Measurements from ENCODE around the gene TRIM47. TPM values are rescaled to one million over a fixed set of nuclear protein-coding genes. Genes with fewer than 3 reads are reported as not detected.

Gene TRIM47
- total RNA-seq, 2 donors from 2014 or later = 33.7 to 71.5 TPM

GRCh38 chr17:75922963-75923874 is 44.8 kb upstream of the TRIM47 start:
- no peak overlapping the region for H3K27ac ChIP-seq
- H3K36me3 ChIP-seq = no peaks in the 10 kb centered on the region
- intact Hi-C loops (cut with DNase I) = no loop called here
- DNase-seq = no peak
- no peaks in the 10 kb centered on the region for H3K27me3 ChIP-seq
- TF ChIP-seq CTCF (IDR thresholded peaks at IDR 0.05) = no peak
- no peaks in the 10 kb centered on the region for H3K4me1 ChIP-seq
- no peaks in the 10 kb centered on the region for H3K9me3 ChIP-seq
- no peak overlapping the region for H3K9ac ChIP-seq (ENCODE audit: low read depth in 2 of 2, low read length in 2 of 2)
- H3K4me3 ChIP-seq = no peak overlapping the region

GRCh38 chr17:75922173-75922961 is 44.0 kb upstream of the TRIM47 start:
- no peak for TF ChIP-seq CTCF (IDR thresholded peaks at IDR 0.05)
- DNase-seq = no peak
- H3K36me3 ChIP-seq = no peaks in the 10 kb centered on the region
- no peaks in the 10 kb centered on the region for H3K4me1 ChIP-seq
- H3K27ac ChIP-seq = no peak overlapping the region
- intact Hi-C loops (cut with DNase I) = no loop called here
- H3K9me3 ChIP-seq = no peaks in the 10 kb centered on the region
- H3K9ac ChIP-seq (ENCODE audit: low read depth in 2 of 2, low read length in 2 of 2) = no peak overlapping the region
- no peaks in the 10 kb centered on the region for H3K27me3 ChIP-seq
- no peak overlapping the region for H3K4me3 ChIP-seq

GRCh38 chr17:75921596-75921995 is 43.2 kb upstream of the TRIM47 start:
- Histone ChIP-seq H3K9me3 (no peaks in the 10 kb centered on the region), H3K4me3 (no peak overlapping the region), H3K27ac (no peak overlapping the region), H3K27me3 (no peaks in the 10 kb centered on the region), H3K4me1 (no peaks in the 10 kb centered on the region), H3K9ac (ENCODE audit: low read depth in 2 of 2, low read length in 2 of 2) (no peak overlapping the region), H3K36me3 (no peaks in the 10 kb centered on the region)
- no peak for DNase-seq
- no peak for TF ChIP-seq CTCF (IDR thresholded peaks at IDR 0.05)
- intact Hi-C loops (cut with DNase I) = no loop called here

- no peak for TF ChIP-seq CTCF (IDR thresholded peaks at IDR 0.05)
- H3K27ac ChIP-seq = no peak overlapping the region
- no peak for DNase-seq
- no peaks in the 10 kb centered on the region for H3K9me3 ChIP-seq
- no peak overlapping the region for H3K9ac ChIP-seq (ENCODE audit: low read depth in 2 of 2, low read length in 2 of 2)
- H3K36me3 ChIP-seq = no peaks in the 10 kb centered on the region
- H3K27me3 ChIP-seq = no peaks in the 10 kb centered on the region
- no peaks in the 10 kb centered on the region for H3K4me1 ChIP-seq
- no peak overlapping the region for H3K4me3 ChIP-seq
- intact Hi-C loops (cut with DNase I) = no loop called here
Measured at GRCh38 chr17:75920045-75920560, 41.7 kb upstream of the TRIM47 start.

- DNase-seq = no peak
- H3K36me3 ChIP-seq = no peaks in the 10 kb centered on the region
Measured at GRCh38 chr17:75919611-75920010, 41.2 kb upstream of the TRIM47 start.

More at GRCh38 chr17:75919611-75920010, 41.2 kb upstream of the TRIM47 start:
- Histone ChIP-seq H3K9ac (ENCODE audit: low read depth in 2 of 2, low read length in 2 of 2) (no peak overlapping the region), H3K4me1 (no peaks in the 10 kb centered on the region), H3K9me3 (no peaks in the 10 kb centered on the region), H3K27me3 (no peaks in the 10 kb centered on the region), H3K4me3 (no peak overlapping the region), H3K27ac (no peak overlapping the region)
- TF ChIP-seq CTCF (IDR thresholded peaks at IDR 0.05) = no peak
- intact Hi-C loops (cut with DNase I) = no loop called here

All from colonic mucosa (tissue), 4 donors.